Lower lobe of right lung (tissue), 2 donors: Measurements from ENCODE around the gene LMBRD1. TPM values are rescaled to one million over a fixed set of nuclear protein-coding genes. Genes with fewer than 3 reads are reported as not detected.

Experiments used
- ATAC-seq, 2 donors: fragments of 200-7000 bp; cut with Tn5 transposase; one replicate each; pipeline ENCODE4 v1.9.1; 2020 to 2022; ENCODE audit warnings: mild to moderate bottlenecking in 2 of 2, moderate library complexity in 2 of 2
- DNase-seq: peaks from one replicate; pipeline ENCODE4 v3.0.0-alpha.2; 2020
- H3K27ac ChIP-seq: fragments of 200-600 bp; one replicate; pipeline ENCODE4 v1.8.0; 2022
- H3K27me3 ChIP-seq: fragments of 200-600 bp; one replicate; pipeline ENCODE4 v1.8.0; 2022; ENCODE audit warnings: low read depth
- H3K36me3 ChIP-seq: fragments of 200-600 bp; one replicate; pipeline ENCODE4 v1.8.0; 2022; ENCODE audit warnings: mild to moderate bottlenecking
- H3K4me1 ChIP-seq: fragments of 200-600 bp; one replicate; pipeline ENCODE4 v1.8.0; 2022
- H3K4me3 ChIP-seq: fragments of 200-600 bp; one replicate; pipeline ENCODE4 v1.8.0; 2022; ENCODE audit warnings: mild to moderate bottlenecking
- H3K9me3 ChIP-seq: fragments of 200-600 bp; one replicate; pipeline ENCODE4 v1.8.0; 2022
- intact Hi-C: fragments of 100-400 bp; cut with DNase I; formaldehyde crosslinking; loops from one replicate; pipeline ENCODE4 v1.11.0; 2022
- long read RNA-seq: library from polyadenylated mRNA; unstranded; transcript quantifications from one replicate; pipeline ENCODE4 v2.0.0, GENCODE V29; 2021
- total RNA-seq: library from RNA; stranded (reverse); fragmentation: NEBNext Ultra II Directional; extraction: Animal tissue kit (Norgen Biotek cat#: 25700); gene quantifications from one replicate; pipeline ENCODE4 v1.2.1, GENCODE V29; 2021
- TF ChIP-seq, protein P1 (sequence below): fragments of 200-600 bp; IDR thresholded peaks from one replicate; pipeline ENCODE4 v1.8.0; 2022; ENCODE audit warnings: antibody characterized with exemption, mild to moderate bottlenecking
- donor health status: DM: no; HTN: yes; CAD: no; lungs with severe emphysema.

The LMBRD1 gene
- 68.0 TPM for total RNA-seq
- long read RNA-seq, transcript LMBRD1-202 (16 exons, 2,264 nt): major isoform, 98 of 114 reads
- long read RNA-seq, partial matches to known transcripts: 5 of 114 reads
- long read RNA-seq, other reads (novel, unspliced or antisense): 9 of 114 reads

DNA sequence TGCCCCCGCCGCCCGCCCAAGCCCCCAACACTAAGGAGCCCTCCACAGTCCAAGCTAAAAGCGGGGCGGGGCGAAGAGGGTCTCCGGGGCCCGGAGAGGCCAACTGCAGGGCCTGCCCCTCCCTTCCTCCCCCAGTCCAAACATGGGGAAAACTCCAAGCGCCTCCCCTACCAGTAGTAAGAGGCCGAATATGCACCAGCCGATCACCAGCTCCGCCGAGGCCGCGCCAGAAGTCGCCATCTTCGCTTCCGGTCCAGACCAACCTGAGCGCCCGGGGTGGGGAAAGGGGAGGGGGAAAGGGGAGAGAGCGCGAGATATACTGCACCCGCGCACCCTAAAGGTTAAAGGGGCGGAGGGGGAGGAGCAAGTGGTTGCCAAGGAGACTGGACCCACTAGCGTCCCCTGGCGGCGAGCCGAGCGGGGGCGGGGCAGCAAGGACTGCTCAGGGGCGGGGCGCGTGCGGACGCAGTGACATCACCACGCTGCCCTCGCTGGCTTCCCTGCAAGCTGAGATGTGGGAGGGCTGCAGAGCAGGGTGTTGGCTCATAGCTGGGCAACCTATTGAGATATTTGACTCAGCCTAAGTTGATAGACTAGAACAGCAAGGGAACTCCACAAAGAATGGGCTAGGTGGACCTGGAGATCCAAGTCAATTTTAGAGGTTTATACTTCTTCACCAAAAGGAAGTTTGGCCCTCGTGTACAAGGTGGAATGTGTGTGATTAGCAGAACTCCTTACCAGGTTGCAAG, at the start of gene LMBRD1:
LMBRD1 (minus strand) TSS at position 369 of the 749 bp plus-strand sequence; CDS start at position 240, 129 bp downstream.
- no peaks in the 10 kb centered on the region for H3K9me3 ChIP-seq
- H3K27ac ChIP-seq: peak within 1 kb of the TSS; percentile 96
- DNase-seq: peak; percentile 99
- H3K27me3 ChIP-seq: no peaks in the 10 kb centered on the region
- H3K4me1 ChIP-seq: peaks cover 37% of the 10 kb centered on the region
- intact Hi-C loops: no loop called here
- no peaks in the 10 kb centered on the region for H3K36me3 ChIP-seq
- ATAC-seq: peak; percentile 98 to 99
- H3K4me3 ChIP-seq: peak within 1 kb of the TSS; percentile 75
- TF ChIP-seq, protein P1, sequence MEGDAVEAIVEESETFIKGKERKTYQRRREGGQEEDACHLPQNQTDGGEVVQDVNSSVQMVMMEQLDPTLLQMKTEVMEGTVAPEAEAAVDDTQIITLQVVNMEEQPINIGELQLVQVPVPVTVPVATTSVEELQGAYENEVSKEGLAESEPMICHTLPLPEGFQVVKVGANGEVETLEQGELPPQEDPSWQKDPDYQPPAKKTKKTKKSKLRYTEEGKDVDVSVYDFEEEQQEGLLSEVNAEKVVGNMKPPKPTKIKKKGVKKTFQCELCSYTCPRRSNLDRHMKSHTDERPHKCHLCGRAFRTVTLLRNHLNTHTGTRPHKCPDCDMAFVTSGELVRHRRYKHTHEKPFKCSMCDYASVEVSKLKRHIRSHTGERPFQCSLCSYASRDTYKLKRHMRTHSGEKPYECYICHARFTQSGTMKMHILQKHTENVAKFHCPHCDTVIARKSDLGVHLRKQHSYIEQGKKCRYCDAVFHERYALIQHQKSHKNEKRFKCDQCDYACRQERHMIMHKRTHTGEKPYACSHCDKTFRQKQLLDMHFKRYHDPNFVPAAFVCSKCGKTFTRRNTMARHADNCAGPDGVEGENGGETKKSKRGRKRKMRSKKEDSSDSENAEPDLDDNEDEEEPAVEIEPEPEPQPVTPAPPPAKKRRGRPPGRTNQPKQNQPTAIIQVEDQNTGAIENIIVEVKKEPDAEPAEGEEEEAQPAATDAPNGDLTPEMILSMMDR: peak; percentile 89

DNA sequence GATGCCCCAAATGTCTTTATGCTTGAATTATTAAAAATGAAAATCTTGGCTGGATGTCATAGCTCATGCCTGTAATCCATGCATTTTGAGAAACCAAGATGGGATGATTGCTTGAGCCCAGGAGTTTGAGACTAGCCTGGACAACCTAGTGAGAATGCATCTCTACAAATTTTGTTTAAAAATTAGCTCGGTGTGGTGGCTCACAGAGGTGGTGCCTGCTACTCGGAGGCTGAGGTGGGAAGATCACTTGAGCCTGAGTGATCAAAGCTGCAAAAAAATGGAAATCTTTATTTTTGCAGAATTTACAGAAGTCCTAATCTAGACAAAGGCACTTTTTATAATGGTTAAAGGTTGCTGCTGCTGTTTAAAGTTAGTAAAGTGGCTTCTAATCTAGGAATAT, 49.5 kb upstream of the LMBRD1 start:
- DNase-seq: no peak
- ATAC-seq: no peak
- Histone ChIP-seq H3K4me1 (no peaks in the 10 kb centered on the region), H3K36me3 (no peaks in the 10 kb centered on the region), H3K4me3 (no peak overlapping the region), H3K27ac (no peak overlapping the region), H3K9me3 (no peaks in the 10 kb centered on the region), H3K27me3 (peaks cover 9% of the 10 kb centered on the region)
- intact Hi-C loops: no loop called here
- TF ChIP-seq, protein P1: no peak

DNA sequence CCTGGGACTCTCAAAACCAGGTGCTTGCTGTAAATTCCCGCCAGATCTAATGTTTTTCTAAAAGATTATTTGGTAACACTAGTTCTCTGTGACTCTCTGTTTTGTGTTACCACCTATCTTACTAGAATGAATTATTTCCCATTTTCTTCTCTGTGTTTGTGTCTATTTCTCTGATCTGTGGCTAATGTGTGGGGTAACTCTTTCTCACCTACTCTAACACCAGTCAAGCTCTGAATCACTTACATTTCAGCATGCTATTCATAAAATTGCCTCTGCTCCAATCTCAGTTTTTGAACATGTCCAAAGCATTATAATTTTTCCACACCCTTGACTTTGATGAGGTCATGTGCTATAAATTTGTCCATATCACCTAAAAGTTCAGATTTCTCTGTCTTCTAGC, 46.4 kb upstream of the LMBRD1 start:
- no peak overlapping the region for H3K4me3 ChIP-seq
- peaks cover 12% of the 10 kb centered on the region for H3K27me3 ChIP-seq
- no peak for ATAC-seq
- TF ChIP-seq, protein P1: no peak
- no peaks in the 10 kb centered on the region for H3K36me3 ChIP-seq
- H3K9me3 ChIP-seq: no peaks in the 10 kb centered on the region
- intact Hi-C loops: no loop called here
- DNase-seq: no peak
- no peak overlapping the region for H3K27ac ChIP-seq
- H3K4me1 ChIP-seq: no peaks in the 10 kb centered on the region

DNA sequence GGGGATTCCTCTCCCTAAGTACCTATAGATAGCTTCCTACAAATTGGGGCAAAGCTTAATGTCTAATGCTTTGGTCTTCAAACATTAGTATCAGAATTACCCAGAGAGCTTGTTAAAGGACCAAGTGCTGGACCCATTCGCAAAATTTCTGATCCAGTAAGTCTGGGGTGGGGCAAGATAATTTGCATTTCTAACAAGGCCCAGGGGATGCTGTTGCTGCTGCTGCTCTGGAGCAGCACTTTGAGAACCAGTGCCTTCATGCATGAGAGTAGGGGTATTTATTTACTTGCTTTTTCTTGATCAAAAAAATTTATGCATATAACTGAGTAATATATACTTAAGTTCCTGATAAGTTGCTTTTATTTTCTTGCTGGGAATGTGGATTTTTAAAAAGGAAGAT, 45.1 kb upstream of the LMBRD1 start:
- ATAC-seq (no peak), DNase-seq (no peak)
- Histone ChIP-seq H3K4me3 (no peak overlapping the region), H3K36me3 (no peaks in the 10 kb centered on the region), H3K27ac (no peak overlapping the region), H3K27me3 (peaks cover 12% of the 10 kb centered on the region), H3K4me1 (no peaks in the 10 kb centered on the region), H3K9me3 (no peaks in the 10 kb centered on the region)
- intact Hi-C loops: no loop called here
- TF ChIP-seq, protein P1: no peak

DNA sequence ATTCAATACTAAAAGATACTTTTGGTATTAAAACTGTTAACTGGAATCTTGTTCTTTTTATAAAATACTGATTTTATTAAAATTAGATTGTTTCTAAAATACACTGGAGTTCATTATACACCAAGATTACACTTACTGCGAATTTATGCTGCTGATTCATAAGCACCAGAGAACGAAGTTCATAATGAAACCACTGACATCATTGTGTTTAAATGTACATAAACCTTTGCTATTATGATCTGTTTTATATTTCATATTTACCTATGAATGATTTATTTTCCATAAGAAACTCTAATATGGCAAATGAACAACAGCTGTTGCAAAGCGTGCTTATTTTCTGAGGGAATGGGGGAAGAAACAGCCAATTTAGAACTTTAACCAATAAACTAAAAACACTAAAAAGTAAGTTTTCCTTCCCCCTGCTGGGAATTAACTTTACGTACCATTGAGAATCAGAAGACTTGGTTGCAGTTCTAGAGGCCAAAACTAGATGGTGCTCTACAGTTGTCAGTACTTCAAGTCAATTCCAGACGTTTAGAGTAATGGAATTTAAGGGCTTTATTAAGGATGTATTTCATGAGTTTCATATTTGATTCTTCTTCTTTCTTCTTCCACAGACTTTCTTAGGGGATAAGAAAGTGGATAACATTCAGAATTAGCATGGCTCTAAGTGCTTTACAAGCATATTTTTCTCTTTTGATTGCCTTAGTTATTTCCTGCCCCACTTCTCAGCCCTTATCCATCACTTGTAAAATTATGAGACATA, 38.8 kb upstream of the LMBRD1 start:
- peak in 1 of 2 donors; percentile 70 for ATAC-seq
- no peak for DNase-seq
- TF ChIP-seq, protein P1: peak; percentile 77

More for the DNA sequence above, 38.8 kb upstream of the LMBRD1 start:
- Histone ChIP-seq H3K27ac (no peak overlapping the region), H3K4me3 (no peak overlapping the region), H3K4me1 (no peaks in the 10 kb centered on the region), H3K27me3 (peaks cover 3% of the 10 kb centered on the region), H3K36me3 (no peaks in the 10 kb centered on the region), H3K9me3 (no peaks in the 10 kb centered on the region)
- intact Hi-C loops: no loop called here
